ENCODE data around the gene UNC13B.

UNC13B gene

DNA sequence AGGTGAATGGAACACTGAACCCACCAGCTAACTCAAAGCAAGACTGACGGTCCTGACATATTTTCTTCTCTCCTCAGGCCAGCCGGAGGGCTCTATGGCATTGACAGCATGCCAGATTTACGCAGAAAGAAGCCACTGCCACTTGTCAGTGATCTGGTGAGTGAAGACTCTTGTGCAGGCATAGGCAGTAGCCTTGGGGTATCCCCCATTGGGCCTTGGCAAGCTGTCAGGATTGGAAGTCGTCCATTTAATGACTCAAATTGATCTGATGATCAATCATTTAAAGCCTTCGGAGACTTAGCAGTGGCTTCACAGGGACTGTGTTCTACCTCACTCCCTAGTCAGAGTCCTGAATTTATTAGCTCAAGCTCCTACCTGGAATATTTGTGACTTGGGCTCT is 208.4 kb downstream of the UNC13B start:
- CTCF ChIA-PET, result interaction anchor here (1.0 to 3.9 kb wide), 3 partner anchors 9 to 470 kb away, joined by 5 to 22 read pairs (median 6); no protein-coding TSS in a partner anchor
- POLR2A ChIA-PET, result no interaction called here
- DNase-seq (ENCODE audit: low read depth, low spot score), result no peak
- H3K4me3 ChIP-seq (ENCODE audit: low read depth, low read length), result no peak overlapping the region
- TF ChIP-seq, protein P1, sequence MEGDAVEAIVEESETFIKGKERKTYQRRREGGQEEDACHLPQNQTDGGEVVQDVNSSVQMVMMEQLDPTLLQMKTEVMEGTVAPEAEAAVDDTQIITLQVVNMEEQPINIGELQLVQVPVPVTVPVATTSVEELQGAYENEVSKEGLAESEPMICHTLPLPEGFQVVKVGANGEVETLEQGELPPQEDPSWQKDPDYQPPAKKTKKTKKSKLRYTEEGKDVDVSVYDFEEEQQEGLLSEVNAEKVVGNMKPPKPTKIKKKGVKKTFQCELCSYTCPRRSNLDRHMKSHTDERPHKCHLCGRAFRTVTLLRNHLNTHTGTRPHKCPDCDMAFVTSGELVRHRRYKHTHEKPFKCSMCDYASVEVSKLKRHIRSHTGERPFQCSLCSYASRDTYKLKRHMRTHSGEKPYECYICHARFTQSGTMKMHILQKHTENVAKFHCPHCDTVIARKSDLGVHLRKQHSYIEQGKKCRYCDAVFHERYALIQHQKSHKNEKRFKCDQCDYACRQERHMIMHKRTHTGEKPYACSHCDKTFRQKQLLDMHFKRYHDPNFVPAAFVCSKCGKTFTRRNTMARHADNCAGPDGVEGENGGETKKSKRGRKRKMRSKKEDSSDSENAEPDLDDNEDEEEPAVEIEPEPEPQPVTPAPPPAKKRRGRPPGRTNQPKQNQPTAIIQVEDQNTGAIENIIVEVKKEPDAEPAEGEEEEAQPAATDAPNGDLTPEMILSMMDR (IDR thresholded peaks at IDR 0.05; ENCODE audit: insufficient read depth, low read length, missing control alignments), result no peak

DNA sequence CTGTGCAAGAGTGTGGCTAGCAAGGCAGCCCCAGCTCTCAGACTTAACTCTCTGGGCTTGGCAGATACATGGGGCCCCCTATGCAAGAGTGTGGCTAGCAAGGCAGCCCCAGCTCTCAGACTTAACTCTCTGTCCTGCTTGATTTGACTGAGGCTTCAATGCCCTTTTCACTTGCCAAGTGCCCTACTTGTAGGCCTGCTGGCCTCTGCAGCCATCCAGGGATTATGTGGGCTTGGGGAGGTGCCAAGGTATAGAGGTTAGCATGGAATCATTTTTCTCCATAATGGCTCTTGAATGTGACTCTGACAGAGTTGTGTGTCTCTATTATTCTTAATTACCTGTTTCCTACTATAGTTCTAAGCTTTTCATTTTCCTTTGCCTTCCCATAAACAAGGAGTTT is 212.6 kb downstream of the UNC13B start:
- ChIA-PET POLR2A (no interaction called here), CTCF (interaction anchor here (0.6 to 1.2 kb wide), 2 partner anchors 10 to 73 kb away, joined by 3 read pairs; no protein-coding TSS in a partner anchor)
- TF ChIP-seq, protein P1 (IDR thresholded peaks at IDR 0.05; ENCODE audit: insufficient read depth, low read length, missing control alignments), result no peak

DNA sequence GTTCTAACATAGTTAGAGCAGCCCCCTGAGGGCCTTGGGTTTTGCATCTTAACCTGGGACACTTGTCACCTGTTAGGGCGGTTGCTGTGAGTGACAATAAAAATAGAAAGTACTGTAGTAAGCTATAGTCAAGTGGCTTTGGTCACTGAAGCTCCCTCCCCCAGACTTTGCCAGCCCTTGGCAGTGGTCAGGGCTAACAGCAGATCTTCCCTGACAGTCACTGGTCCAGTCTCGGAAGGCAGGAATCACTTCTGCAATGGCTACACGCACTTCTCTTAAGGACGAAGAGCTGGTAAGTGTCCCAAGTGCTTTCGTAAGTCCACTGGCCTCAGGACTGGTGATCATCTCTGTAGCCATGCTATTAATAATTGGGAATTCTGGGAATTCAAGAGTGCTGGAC is 213.1 kb downstream of the UNC13B start:
- no peak overlapping the region for H3K4me3 ChIP-seq (ENCODE audit: low read depth, low read length)
- ChIA-PET CTCF (interaction anchor here (0.6 to 1.2 kb wide), 2 partner anchors 10 to 73 kb away, joined by 3 read pairs; no protein-coding TSS in a partner anchor), POLR2A (no interaction called here)
- no peak for DNase-seq (ENCODE audit: low read depth, low spot score)
- TF ChIP-seq, protein P1 (IDR thresholded peaks at IDR 0.05; ENCODE audit: insufficient read depth, low read length, missing control alignments), result no peak

More for the DNA sequence above, 212.6 kb downstream of the UNC13B start:
- H3K4me3 ChIP-seq (ENCODE audit: low read depth, low read length), result no peak overlapping the region
- no peak for DNase-seq (ENCODE audit: low read depth, low spot score)

DNA sequence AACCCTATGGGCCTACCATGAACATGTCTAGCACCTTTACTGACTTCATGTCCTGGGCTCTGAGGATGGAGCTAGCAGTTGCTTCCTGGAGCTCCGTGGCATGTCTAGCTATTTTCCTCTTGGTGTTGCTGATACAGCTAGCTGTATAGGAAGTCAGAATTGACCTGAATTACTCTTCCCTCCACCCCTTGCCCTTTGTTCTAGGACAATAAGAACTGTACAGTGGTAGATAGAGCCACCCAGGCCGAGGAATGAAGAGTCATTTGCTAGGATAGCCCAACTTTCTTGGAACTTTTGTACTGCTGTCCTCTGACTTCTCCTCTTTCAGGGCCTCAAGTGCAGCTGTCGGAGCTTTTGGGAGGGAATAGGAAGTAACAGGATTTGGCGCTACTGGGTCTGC is 218.2 kb downstream of the UNC13B start:
- no peak for DNase-seq (ENCODE audit: low read depth, low spot score)

DNA sequence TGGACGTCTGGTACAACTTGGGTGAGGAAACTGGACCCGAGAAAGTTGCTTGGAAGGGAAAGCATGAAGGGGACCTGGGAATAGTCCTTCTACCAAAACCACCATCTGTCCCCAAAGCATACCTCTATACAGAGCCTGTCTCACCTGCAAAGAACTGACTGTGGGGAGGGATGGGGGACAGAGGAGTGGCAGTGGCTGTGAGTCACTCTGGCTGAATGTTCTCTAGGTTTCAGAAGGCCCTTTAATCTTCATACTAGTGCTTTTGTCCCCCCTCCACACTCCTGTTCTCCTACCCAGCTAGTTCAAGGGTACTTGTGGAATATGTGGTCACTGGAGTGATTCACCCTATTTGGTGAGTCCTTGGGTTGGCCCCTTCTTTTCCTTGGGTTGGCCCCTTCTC is 218.8 kb downstream of the UNC13B start:
- H3K4me3 ChIP-seq (ENCODE audit: low read depth, low read length), result no peak overlapping the region
- ChIA-PET POLR2A (no interaction called here), CTCF (no interaction called here)
- TF ChIP-seq, protein P1 (IDR thresholded peaks at IDR 0.05; ENCODE audit: insufficient read depth, low read length, missing control alignments), result no peak
- no peak for DNase-seq (ENCODE audit: low read depth, low spot score)

More for the DNA sequence above, 218.2 kb downstream of the UNC13B start:
- POLR2A ChIA-PET, result no interaction called here
- H3K4me3 ChIP-seq (ENCODE audit: low read depth, low read length), result no peak overlapping the region
- TF ChIP-seq, protein P1 (IDR thresholded peaks at IDR 0.05; ENCODE audit: insufficient read depth, low read length, missing control alignments), result no peak
- CTCF ChIA-PET, result interaction anchor here (0.9 to 1.4 kb wide), 3 partner anchors 9 to 263 kb away, joined by 4 to 5 read pairs (median 5); no protein-coding TSS in a partner anchor

DNA sequence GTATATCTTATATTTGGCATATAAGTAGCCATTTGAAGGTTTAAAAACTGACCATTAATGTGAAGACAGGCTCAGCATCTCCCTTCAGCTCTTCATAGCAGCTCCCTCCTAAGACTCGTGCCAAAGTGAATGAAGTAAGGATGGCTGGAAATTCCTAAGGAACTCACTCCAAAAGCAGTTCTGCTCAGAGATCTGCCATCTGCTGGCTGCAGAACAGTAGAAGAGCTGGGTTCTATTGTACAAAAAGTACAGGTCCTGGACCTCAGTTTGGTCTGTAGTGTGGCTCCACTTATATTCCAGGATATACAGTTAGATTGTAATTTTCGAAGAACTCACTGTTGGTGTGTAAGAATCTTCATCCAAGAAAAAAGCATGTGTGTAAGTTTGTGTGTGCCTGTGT is 223.2 kb downstream of the UNC13B start:
- TF ChIP-seq, protein P1 (IDR thresholded peaks at IDR 0.05; ENCODE audit: insufficient read depth, low read length, missing control alignments), result peak; percentile 57
- POLR2A ChIA-PET, result interaction anchor here (1.1 kb wide), 1 partner anchor 44 kb away, joined by 3 read pairs; no protein-coding TSS in a partner anchor
- no peak overlapping the region for H3K4me3 ChIP-seq (ENCODE audit: low read depth, low read length)
- CTCF ChIA-PET, result interaction anchor here (0.6 to 3.7 kb wide), 35 partner anchors 9 to 490 kb away, joined by 3 to 52 read pairs (median 3); partner anchors contain the start of genes ATOSB, STOML2 and UNC13B
- peak; percentile 34 for DNase-seq (ENCODE audit: low read depth, low spot score)

All from AG04449 (cell line).